GM18951 (cell line): Measurements from ENCODE around the gene BAZ1A.

Experiments used
- POLR2A ChIP-seq: IDR thresholded peaks from 4 replicates; pipeline ENCODE4 v1.6.1; 2011; ENCODE audit warnings: mild to moderate bottlenecking; ENCODE audit not compliant: insufficient read length, insufficient read depth; ENCODE audit errors: extremely low read depth
- in situ Hi-C: fragments of 300-500 bp; cut with MboI; formaldehyde crosslinking; loops from one replicate; pipeline ENCODE4 v1.12.0; 2022; ENCODE audit warnings: low sequenced_read_pairs, mixed read lengths, inconsistent platforms; ENCODE audit not compliant: unreplicated experiment

Gene BAZ1A

GRCh38 chr14:34718750-34719304 is 156.3 kb downstream of the BAZ1A start:
- in situ Hi-C loops: loop anchor here (5.0 kb wide), 1 partner anchor 47 kb away; no protein-coding TSS in a partner anchor
- TF ChIP-seq POLR2A: no peak

- in situ Hi-C loops: loop anchor here (5.0 kb wide), 1 partner anchor 43 kb away; no protein-coding TSS in a partner anchor
- TF ChIP-seq POLR2A: no peak
Measured at GRCh38 chr14:34715127-34715863, 159.9 kb downstream of the BAZ1A start.

GRCh38 chr14:34714320-34715126 is 160.6 kb downstream of the BAZ1A start, which contains the start of gene CFL2:
TSS of gene CFL2 (minus strand) at chr14:34714593. CDS start at chr14:34714540, 53 bp downstream.
- in situ Hi-C loops: loop anchor here (5.0 kb wide), 1 partner anchor 42 kb away; no protein-coding TSS in a partner anchor

GRCh38 chr14:34713681-34714319 is 161.4 kb downstream of the BAZ1A start:
- no peak for TF ChIP-seq POLR2A

More at GRCh38 chr14:34714320-34715126, 160.6 kb downstream of the BAZ1A start, which contains the start of gene CFL2:
- TF ChIP-seq POLR2A: peak; percentile 73

GRCh38 chr14:34713122-34713680 is 162.0 kb downstream of the BAZ1A start:
- in situ Hi-C loops: no loop called here

More at GRCh38 chr14:34713681-34714319, 161.4 kb downstream of the BAZ1A start:
- in situ Hi-C loops: no loop called here

GRCh38 chr14:34711796-34712712 is 163.1 kb downstream of the BAZ1A start:
- no peak for TF ChIP-seq POLR2A
- in situ Hi-C loops: no loop called here

More at GRCh38 chr14:34713122-34713680, 162.0 kb downstream of the BAZ1A start:
- TF ChIP-seq POLR2A: no peak

GRCh38 chr14:34711169-34711568 is 164.0 kb downstream of the BAZ1A start:
- in situ Hi-C loops: no loop called here
- TF ChIP-seq POLR2A: no peak

- in situ Hi-C loops: no loop called here
- no peak for TF ChIP-seq POLR2A
Measured at GRCh38 chr14:34710744-34711143, 164.4 kb downstream of the BAZ1A start.

- in situ Hi-C loops: no loop called here
- no peak for TF ChIP-seq POLR2A
Measured at GRCh38 chr14:34710006-34710405, 165.2 kb downstream of the BAZ1A start.

- TF ChIP-seq POLR2A: no peak
Measured at GRCh38 chr14:34707722-34708121, 167.4 kb downstream of the BAZ1A start.

More at GRCh38 chr14:34707722-34708121, 167.4 kb downstream of the BAZ1A start:
- in situ Hi-C loops: no loop called here
